HUDEP-2 (cell line): ENCODE data around the gene RPL5.

Experiments used
- DNase-seq, 76 experiments: peaks; one replicate each; lab custom pipeline; 2025; ENCODE audit not compliant: unreplicated experiment in 76 of 76; lab: John Stamatoyannopoulos, UW

Gene RPL5

GRCh38 chr1:92886886-92887419 is 55.1 kb downstream of the RPL5 start:
- no peak for DNase-seq

DNA sequence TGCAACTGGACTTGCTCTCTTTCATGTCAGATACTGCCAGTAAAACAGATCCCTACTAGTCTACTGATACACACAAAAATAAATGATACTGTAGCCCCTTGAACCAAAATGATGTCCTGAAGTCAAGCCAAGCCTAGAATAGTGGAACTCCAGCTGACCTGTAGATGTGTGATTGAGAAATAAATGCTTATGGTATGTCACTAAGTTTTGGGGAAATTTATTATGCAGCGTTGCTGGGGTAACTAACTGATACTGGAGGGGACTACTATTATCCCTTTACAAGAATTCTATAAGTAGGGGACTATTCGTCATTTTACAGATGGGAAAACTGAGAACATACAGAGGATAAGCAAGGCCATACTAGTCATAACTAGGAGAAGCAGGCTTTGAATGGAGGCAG is 55.6 kb downstream of the RPL5 start:
- no peak for DNase-seq
